SW480 (cell line): Measurements from ENCODE around the gene AHSP.
A peak's percentile ranks its signal among the peaks of the same experiment; 100 is the strongest.
"Not testable (repeated sequence)": the region's sequence is repeated elsewhere in the genome, so short reads cannot be mapped to it uniquely, and the experiment has no call there.

Experiments
- DNase-seq: peaks from one replicate; pipeline ENCODE4 v3.0.0-alpha.2; 2016; ENCODE audit warnings: low spot score

Gene AHSP, protein sequence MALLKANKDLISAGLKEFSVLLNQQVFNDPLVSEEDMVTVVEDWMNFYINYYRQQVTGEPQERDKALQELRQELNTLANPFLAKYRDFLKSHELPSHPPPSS

GRCh38 chr16:31527734-31528274 is at the start of gene AHSP:
Gene AHSP, plus strand, starts transcription at chr16:31527900. Its CDS starts 240 bp downstream, at chr16:31528140.
- DNase-seq: no peak

- no peak for DNase-seq
Measured at GRCh38 chr16:31478956-31479355, 48.7 kb upstream of the AHSP start.

DNA sequence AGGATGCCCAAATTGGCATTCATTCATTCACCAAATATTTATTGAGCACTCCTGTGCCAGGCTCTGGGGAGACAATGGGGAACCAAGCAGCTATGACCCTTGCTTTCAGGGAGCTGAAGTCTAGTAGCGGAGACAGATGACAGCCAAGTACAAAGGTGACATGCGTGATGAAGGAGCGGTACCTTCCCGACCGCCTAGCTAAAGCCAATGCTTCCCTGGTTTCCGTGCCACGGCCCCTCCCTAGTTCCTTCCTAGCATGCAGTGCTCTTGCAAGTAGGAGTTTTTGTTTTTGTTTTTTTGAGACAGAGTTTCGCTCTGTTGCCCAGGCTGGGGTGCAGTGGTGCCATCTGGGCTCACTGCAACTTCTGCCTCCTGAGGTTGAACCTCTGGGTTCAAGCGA is 47.9 kb upstream of the AHSP start:
- DNase-seq: no peak

- no peak for DNase-seq
Measured at GRCh38 chr16:31480851-31481536, 46.7 kb upstream of the AHSP start.

DNA sequence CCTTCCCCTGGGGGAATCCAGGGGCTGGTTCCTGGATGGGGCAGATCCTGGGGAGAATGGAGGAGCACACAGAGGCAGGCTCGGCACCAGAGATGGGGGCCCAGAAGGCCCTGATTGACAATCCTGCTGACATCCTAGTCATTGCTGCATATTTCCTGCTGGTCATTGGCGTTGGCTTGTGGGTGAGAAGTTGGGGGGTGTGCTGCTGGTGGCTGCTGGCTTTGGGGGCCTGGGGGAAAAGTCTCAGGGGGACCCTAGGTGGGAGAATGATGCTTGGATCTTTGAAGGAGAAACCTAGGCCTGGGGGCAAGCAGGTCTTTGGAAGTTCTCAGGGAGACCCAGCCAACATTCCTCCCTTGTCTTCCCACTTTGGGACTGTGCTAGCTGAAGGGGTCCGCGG is 44.6 kb upstream of the AHSP start, which contains the start of gene SLC5A2:
Gene SLC5A2 (plus strand): TSS at position 43 of the 400 bp plus-strand sequence. CDS start 14 bp downstream, at position 57.
- no peak for DNase-seq

GRCh38 chr16:31484048-31484447 is 43.7 kb upstream of the AHSP start:
- DNase-seq: not testable (repeated sequence)

DNA sequence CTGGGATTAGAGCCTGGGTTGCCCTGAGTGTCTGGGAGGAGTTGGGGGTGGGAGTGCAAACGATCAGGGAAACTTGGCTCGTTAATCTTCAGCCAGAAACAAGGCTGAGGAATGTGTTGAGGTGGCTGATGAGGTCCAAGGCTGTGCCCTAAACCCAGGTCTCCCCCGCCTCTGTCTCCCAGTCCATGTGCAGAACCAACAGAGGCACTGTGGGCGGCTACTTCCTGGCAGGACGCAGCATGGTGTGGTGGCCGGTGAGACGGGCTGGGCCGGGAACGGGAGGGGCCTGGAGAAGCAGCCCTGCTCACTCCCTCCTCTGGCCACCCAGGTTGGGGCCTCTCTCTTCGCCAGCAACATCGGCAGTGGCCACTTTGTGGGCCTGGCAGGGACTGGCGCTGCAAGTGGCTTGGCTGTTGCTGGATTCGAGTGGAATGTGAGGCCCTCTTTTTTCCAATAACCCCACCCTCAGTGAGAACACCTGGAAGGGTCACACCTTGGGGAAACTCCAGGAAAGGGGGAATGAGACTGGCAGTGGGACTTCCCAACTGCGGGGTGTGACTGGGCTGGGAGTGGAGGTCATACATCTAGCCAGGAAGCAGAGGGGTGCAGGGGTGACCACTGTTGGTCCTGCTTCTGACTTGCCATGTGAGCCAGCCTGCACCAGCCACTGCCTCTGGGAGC is 43.1 kb upstream of the AHSP start:
- peak; percentile 36 for DNase-seq

DNA sequence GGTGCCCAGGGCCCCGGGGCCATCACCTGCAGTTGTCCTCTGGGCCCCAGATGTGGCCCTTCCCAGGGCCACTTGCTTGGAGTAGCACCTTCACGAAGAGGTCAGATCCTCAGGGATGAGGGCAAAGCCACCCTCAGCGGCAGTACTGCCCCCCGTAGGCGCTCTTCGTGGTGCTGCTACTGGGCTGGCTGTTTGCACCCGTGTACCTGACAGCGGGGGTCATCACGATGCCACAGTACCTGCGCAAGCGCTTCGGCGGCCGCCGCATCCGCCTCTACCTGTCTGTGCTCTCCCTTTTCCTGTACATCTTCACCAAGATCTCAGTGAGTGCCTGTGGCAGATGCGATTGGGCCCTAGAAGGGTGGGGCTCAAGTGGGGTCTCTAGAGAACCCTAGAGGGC is 42.1 kb upstream of the AHSP start:
- DNase-seq: no peak

DNA sequence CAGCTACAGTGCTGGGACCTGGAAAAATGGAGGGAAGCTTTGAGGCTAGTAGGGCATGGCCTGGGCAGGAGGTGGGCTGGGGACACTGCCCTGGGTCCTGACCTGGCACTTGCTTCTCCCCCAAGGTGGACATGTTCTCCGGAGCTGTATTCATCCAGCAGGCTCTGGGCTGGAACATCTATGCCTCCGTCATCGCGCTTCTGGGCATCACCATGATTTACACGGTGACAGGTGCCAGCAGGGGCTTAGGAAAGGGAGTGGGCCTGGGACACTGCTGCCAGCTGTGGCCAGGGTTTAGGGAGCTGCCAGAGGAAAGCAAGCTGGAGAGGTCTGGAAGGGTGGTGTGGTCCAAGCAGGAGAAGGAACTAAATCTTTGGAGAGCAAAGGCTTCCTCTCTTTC is 41.7 kb upstream of the AHSP start:
- no peak for DNase-seq

DNA sequence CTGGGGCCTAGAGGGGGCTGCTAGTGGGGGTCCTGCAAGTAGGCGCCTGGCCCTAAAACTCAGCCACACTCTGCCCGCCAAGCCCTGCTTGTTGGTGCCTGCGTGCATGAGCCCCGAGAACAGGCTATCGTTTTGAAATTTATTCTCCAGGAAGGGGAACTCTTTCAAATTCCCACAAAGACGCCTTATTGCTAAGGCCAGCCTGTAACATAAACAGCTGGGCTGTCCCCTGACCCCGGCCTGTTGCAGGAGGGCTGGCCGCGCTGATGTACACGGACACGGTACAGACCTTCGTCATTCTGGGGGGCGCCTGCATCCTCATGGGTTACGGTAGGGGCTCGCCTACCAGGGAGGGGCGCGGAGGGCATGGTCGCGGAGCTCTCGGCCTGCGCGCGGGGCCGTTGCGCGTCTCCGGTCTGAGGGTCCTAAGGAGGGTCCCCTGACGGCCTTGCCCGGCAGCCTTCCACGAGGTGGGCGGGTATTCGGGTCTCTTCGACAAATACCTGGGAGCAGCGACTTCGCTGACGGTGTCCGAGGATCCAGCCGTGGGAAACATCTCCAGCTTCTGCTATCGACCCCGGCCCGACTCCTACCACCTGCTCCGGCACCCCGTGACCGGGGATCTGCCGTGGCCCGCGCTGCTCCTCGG is 40.5 kb upstream of the AHSP start:
- DNase-seq: no peak

- DNase-seq: peak; percentile 83
Measured at GRCh38 chr16:31487720-31488467, 39.8 kb upstream of the AHSP start.

GRCh38 chr16:31488468-31489297 is 39.0 kb upstream of the AHSP start:
- no peak for DNase-seq

- no peak for DNase-seq
Measured at GRCh38 chr16:31489298-31489564, 38.5 kb upstream of the AHSP start.

DNA sequence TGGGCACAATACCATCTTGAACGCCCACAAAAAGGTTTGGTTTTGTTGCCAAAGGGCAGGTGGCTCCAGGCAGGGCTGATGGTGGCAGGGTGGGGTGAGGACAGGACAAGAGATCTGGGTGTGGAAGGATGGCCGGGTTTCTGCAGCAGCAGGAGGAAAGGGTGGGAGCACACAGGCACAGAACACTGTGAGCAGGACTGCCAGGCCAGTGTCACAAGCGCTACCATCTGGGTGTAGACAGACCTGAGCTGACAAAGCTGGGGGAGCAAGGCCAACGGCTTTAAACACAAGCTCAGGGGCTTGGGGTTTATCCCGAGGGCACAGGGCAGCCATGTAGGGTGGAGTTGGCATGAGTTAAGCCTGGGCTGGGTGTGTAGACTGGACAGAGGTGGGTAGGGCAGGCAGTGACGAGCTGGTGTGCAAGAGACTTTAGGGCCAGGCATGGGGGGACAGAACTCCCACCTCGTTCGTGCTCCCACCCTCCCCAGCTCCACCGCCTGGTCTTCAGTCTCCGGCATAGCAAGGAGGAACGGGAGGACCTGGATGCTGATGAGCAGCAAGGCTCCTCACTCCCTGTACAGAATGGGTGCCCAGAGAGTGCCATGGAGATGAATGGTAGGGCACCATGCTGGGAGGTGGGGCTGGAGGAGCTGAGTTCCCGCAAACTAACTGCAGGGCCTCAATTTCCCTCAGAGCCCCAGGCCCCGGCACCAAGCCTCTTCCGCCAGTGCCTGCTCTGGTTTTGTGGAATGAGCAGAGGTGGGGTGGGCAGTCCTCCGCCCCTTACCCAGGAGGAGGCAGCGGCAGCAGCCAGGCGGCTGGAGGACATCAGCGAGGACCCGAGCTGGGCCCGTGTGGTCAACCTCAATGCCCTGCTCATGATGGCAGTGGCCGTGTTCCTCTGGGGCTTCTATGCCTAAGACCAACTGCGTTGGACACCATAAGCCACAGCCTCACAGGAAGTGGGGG is 37.8 kb upstream of the AHSP start:
- no peak for DNase-seq

DNA sequence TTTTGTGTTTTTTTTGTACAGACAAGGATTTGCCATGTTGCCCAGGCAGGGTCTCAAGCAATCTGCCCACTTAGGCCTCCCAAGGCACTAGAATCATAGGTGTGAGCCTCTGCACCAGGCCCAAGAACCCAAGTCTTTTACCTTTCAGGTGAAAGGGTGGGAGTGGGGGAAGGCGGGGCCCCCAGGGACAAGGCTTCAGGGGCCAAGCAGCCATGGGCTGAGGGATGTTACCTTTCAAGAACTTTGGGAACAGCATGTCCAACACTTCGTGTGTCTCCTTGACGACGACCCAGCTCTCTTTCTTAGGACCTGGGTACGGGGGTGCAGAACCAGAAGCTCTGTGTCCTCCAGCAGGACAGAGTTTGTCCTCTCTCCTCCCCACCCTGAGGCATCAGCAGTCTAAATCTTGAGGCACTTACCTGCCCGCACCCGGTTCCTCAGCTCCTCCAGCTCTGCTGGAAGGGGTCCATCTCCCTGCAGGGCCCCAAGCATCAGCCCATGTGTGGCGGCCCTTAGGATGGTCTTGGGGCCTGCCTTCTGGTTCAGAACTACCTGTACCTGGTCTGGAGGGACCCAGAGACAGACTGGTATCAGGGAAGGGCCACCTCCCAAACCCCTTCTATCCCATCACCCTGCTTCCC is 35.8 kb upstream of the AHSP start:
- no peak for DNase-seq

- DNase-seq: no peak
Measured at GRCh38 chr16:31493506-31494125, 34.1 kb upstream of the AHSP start.

- no peak for DNase-seq
Measured at GRCh38 chr16:31496670-31497069, 31.0 kb upstream of the AHSP start.

- no peak for DNase-seq
Measured at GRCh38 chr16:31498493-31498892, 29.2 kb upstream of the AHSP start.

GRCh38 chr16:31499928-31500327 is 27.8 kb upstream of the AHSP start:
- DNase-seq: no peak
